GM21619 (cell line): ENCODE results near the gene SYT8.
"Not testable (repeated sequence)": the region's sequence is repeated elsewhere in the genome, so short reads cannot be mapped to it uniquely, and the experiment has no call there.

ENCODE experiments used
- ATAC-seq: cut with Tn5 transposase; IDR thresholded peaks from one replicate; pipeline ENCODE4 v1.9.1; 2021; ENCODE audit not compliant: unreplicated experiment

SYT8 gene

DNA sequence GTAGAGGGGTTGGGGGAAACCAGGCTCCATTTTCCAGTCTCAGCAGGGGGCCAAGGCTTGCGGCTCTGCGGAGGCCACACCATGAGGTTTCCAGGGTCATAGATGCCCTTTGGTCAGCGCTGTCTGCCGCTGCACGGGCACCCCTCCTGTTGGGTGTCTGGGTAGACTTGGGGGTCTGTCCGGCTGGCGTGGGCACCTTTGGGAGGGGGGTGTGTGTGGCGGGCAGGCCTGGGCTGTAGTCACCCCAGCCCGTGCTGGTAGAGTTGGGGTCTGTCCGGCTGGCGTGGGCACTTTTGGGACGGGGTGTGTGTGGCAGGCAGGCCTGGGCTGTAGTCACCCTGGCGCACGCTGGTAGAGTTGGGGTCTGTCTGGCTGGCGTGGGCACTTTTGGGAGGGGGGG, 36.7 kb downstream of the SYT8 start:
- no peak for ATAC-seq

DNA sequence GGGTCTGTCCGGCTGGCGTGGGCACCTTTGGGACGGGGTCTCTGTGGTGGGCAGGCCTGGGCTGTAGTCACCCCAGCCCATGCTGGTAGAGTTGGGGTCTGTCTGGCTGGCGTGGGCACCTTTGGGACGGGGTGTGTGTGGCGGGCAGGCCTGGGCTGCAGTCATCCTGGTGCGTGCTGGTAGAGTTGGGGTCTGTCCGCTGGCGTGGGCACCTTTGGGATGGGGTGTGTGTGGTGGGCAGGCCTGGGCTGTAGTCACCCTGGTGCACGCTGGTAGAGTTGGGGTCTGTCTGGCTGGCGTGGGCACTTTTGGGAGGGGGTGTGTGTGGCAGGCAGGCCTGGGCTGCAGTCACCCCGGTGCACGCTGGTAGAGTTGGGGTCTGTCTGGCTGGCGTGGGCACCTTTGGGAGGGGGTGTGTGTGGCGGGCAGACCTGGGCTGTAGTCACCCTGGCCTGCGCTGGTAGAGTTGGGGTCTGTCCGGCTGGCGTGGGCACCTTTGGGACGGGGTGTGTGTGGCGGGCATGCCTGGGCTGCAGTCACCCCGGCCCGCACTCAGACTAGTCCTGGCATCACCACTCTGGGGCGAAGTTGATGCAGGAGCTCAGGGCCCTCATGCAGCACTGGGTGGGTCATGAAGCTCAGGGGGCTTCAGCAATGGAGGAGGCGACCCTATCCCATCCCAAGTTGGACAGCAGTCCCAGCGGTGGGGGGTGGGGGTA, 37.6 kb downstream of the SYT8 start:
- ATAC-seq = no peak

DNA sequence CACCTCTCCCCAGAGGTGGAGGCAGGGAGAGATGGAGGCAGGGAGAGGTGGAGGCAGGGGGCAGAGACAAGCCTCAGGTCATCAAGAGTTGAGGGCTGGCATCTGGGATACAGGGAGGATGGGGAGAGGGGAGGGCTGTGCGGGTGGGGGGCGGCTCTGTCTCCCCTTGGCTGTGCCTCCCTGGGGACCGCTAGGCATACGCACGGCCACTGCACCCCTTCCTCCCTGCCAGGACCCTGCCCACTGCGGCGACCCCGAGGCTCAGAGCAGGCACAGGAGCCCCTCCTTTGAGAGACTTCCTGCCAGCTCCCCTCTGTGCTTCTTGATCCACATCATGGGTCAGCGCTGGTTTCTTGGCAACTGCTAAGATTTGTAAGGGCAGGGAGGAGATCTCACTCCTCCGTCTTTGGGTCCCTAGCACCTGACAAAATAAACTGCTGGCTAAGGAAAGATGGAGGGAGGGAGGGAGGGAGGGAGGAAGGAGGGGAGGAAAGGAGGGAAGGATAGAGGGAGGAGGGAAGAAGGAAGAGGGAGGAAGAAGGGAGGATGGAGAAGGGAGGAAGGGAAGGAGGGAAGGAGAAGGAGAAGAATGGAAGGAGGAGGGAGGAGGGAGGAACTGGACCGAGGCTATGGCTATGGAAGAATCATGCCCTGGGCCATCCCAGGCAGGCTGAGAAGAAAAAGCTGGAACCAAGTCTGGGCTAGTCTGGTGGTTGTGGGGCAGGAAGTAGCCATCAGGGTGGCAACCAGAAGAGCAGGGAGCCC, 38.4 kb downstream of the SYT8 start:
- no peak for ATAC-seq

DNA sequence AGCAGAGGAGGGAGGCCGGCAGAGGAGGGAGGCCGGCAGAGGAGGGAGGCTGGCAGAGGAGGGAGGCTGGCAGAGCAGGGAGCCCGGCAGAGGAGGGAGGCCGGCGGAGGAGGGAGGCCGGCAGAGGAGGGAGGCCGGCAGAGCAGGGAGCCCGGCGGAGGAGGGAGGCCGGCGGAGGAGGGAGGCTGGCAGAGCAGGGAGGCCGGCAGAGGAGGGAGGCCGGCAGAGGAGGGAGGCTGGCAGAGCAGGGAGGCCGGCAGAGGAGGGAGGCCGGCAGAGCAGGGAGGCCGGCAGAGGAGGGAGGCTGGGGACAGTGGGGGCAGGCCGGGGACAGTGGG, 39.0 kb downstream of the SYT8 start:
- ATAC-seq = not testable (repeated sequence)

DNA sequence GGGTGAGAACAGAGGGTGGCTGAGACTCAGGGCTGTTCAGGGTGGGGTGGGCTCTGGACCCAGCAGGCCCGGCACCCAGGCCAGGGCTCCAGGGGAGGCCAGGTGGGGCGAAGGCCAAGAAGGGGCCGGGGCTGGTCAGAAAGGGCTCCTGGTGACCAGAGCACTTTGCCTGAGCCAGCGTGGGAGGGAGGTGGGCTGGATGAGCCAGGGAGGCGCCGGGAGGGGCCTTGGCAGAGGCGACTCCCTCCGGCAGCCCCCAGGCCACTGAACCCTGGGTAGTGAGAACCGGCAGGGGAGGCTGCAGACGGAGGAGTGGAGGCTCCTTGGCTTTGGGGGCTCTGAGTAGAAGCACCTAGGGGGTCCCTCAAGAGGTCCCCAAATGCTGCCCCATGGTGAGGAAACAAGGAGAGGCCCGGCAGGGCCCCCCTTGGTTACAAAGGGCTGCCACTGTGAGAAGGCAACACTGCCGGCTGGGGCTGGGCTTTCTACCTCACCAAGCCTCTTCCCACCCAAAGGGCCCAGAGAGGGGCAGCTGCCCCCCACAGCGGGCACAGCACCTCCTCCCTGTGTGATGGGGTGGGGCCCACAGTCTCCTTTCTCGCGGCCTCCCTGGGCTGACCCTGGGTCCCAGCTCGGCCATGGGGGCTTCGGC, 39.8 kb downstream of the SYT8 start:
- ATAC-seq = not testable (repeated sequence)

DNA sequence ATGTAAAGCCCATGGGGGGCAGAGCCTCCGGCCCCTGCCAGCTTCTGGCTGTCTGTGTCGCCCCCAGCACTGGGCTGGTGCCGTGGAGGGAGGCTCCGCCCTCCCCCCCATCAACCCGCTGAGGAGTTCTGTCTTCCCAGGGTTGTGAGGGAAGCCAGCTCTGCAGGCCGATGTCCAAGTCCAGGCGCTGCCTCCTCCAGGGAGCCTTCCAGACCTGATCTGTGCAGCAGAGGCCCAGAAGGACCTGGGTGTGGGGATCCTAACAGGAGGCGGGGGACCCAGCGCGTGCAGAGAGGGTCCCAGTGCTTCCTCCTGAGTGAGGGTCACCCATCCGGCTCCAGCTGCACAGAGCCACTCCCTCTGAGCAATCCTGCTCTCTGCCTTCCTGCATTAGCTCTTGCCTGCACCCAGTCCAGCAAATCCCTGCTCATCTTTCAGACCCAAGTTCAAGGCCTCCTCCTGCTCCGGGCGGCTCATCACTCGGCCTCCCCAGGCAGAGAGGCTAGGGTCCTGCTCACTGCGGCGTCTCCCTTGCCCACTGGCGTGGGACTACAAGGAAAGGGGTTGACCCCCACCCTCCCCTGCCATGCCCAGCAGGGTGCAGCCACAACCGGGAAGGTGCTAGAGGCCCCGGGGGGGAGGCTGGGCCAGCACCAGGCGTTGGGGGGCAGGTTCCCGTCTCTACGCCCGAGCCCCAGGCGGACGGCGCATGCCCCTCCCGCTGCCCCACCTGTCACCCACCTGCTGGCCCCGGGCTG, 40.5 kb downstream of the SYT8 start:
- no peak for ATAC-seq

DNA sequence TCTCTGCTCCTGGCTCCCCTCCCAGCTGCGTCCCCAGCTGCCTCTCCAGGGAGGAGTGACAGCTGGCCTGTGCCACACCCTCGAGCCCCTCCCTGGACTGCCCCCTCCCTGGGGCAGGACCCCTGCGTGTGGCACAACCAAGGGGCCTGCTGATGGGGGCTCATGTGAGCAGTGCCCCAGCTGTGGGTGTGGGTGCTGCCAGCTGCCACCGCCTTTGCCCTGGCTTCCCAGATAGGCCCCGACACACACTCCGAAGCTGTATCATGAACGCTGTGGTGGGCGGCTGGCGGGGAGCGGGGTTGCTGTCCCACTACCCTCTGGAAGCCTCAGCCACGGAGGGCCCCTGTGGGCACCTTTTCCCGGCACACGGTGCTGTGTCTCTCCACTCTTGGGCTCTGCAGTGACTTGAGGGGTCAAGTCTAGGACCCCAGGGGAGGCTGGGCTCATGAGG, 41.1 kb downstream of the SYT8 start:
- not testable (repeated sequence) for ATAC-seq

DNA sequence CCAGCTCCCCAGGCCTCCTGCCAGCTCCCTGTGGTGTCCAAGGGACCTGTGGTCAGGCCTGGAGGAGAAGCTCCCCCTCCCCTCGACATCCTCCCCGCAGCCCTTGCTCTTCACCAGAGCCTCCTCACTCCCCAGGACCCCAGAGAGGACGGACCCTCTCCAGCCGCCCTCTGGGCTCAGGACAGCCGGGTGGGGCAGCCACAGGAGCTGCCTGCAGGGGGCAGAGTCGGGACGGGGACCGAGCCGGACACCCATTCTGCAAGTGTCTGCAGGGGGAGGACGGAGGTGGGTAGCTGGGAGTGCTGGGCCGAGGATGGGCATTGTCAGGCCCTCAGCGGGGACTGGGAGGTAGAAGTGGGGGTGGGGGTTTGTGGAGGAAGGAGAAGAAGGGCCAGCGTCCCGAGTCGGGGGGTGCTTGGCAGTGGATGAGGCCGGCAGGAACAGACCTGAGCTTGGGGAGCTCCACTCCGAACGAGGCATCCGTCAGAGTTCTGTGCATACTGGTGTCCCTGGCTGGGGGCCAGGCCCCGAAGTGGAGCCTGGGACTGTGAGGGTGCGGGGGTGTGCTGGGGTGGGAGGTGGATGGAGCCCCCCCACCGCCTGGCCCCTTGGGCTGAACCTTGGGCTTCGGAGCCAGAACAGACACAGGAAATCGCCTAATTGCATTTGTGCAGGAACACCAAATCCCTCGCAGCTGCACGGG, 41.7 kb downstream of the SYT8 start:
- ATAC-seq = no peak

DNA sequence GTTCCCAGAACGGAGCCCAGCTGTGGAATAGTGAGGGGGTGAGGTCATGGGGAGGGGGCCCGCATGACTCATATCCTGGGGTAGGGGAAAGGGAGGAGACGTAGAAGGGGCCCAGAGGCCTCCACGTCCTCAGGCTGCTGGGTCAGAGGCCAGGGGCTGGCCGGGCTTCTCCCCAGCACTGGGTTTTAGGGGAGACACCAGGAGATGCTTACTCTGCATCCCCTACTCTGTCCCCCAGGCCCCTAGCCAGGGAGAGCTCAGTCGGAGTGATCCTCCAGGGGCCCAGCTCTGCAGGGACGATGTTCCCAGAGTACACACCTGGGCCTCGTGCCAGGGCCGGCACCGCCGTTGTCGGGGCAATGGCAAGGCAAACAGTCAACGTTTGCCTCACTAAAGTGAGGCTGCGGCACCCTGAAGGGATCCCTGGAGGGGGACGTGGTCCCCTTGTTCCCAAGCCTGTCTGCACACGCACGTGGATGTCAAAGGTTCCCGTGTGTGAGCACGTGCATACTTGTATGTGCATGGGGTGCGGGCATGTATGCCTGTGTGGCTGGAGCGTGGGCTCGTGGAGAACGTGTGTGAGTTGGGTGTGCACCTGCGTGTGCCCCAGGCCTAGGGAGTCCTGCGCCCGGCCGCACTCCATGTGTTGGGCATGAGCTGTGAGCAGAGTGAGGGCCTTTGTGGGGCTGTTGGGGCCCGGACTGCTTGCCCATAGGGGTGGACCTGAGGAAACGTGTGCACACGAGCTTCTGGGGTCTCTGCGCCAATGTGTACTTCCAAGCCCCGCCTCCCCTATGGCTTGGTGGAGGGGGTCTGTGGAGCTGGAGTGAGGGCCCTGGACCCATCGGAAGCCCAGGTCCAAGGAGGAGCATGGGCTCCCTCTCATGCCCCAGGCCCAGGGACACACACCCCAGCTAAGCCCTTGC, 42.7 kb downstream of the SYT8 start:
- ATAC-seq = no peak

DNA sequence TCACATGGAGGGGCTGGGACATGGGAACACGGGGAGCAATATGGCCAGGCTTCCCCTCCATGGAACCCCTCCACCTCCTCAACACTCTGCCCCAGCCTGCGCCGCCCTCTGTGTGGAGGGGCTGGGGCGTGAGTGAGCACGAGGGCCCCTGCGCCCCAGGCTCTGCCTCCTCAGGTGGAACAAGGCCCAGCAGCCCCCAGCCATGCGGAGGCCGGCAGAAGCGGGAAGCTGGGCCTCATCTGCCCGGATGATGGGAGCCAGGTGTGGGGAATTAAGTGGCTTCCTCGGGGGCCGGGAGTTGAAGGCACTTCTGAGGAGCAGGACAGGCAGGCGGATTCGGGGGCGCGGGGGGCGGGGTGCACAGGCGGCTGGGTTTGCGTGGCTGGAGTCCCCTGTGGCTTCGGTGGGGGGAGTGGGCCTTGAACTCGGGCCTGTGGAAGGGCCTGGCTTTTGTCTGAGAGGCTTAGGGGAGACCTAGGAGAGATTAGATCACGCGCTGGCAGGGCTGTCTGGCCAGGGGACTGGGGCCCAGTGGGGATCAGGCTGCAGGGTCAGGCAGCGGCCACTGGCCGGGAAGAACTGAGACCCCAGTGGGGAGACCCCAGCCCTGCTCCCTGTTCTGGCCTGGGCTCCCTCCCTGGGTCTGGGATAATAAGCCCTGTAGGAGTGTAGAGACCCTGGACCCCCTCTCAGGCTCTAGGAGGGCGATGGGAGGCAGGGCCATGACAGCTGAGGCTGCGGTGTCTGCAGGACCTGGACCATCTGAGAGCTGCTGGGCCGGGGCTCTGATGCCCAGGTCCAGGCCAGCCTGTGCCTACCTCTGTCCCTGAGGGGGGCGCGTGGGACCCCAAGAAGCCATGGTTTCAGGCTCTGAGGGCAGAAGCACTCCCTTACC, 43.6 kb downstream of the SYT8 start:
- no peak for ATAC-seq

DNA sequence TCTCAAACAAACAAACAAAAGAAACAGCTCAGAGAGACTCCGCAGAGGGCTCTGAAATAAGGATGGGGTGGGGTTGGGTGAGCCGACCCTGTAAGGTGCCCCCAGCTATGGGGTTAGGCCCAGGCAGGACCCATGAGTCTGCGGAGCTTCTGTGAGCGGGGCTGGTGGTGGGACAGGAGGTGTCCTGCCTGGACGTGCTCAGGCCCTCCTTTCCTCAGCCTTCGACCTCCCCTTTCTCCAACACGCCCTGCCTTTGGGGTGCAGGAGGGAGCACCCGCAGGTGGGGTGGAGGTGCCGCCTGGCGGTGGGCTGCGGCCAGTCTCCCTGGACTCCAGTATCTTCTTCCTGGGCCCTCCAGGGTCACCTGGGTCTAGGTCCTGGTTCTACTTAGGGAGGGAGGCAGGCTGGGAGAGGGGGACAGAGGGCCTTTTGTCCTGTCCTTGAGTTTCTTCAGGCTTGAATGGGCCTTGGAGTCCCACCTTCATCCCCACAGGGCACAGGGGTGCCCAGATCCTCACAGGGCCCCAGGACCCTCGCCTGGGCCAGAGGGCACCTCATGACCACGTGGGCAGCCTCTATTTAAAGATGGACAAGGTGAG, 44.7 kb downstream of the SYT8 start:
- ATAC-seq = no peak

DNA sequence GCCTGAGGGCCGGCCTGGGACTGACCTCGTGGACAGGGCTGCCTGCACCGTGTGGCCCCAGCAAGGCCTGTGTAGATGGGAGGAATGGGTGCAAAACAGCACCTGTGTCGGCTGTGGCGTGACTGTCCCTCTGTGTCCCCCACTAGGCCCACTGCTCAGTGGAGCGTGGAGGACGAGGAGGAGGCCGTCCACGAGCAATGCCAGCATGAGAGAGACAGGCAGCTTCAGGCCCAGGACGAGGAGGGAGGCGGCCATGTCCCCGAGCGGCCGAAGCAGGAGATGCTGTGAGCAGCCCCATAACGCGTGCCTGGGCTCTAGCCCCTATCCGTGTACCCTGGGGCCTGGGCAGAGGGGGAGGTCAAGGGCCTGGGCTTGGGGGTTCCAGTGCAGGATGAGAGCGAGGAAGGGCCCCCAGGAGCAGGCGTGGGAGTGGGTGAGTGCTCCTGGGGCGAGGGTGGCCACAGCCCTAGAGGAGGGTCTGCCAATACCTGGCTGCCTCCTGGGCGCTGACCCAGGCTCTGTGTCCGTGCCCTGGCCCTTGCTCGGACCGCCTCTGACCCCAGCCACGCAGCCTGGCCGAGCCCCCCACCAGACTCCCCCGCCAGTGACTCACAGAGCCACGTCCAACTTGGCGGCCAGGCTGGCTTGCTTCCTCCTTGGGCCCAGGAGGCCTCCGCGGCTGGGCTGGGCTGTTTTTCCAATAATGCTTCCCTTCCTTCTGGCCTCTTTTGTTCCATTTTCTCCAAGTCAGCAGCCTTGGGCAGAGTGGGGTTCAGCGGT, 45.3 kb downstream of the SYT8 start:
- no peak for ATAC-seq

DNA sequence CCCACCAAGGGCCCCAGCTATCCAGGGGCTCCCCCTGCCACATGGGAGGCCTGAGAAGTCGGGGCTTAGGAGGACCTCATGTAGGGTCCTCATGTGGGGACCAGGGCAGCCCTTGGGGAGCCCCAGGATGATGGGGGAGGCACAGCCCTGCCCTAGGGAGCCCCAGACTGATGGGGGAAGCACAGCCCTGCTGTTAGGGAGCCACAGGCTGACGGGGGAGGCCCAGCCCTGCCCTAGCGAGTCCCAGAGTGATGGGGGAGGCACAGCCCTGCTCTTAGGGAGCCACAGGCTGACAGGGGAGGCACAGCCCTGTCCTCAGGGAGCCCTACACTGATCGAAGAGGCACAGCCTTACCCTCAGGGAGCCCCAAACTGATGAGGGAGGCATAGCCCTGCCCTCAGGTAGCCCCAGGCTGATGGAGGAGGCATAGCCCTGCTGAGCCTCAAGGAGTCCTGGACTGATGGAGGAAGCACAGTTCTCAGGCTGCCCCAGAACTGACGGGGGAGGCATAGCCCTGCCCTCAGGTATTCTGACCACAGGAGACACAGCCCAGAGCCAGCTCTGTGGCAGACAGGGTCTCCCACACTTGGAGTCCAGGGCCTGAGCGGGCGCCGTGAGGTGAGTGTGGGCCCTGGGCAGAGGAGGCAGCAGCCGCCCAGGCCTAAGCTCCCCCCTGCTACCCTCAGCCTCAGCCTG, 46.1 kb downstream of the SYT8 start:
- no peak for ATAC-seq

DNA sequence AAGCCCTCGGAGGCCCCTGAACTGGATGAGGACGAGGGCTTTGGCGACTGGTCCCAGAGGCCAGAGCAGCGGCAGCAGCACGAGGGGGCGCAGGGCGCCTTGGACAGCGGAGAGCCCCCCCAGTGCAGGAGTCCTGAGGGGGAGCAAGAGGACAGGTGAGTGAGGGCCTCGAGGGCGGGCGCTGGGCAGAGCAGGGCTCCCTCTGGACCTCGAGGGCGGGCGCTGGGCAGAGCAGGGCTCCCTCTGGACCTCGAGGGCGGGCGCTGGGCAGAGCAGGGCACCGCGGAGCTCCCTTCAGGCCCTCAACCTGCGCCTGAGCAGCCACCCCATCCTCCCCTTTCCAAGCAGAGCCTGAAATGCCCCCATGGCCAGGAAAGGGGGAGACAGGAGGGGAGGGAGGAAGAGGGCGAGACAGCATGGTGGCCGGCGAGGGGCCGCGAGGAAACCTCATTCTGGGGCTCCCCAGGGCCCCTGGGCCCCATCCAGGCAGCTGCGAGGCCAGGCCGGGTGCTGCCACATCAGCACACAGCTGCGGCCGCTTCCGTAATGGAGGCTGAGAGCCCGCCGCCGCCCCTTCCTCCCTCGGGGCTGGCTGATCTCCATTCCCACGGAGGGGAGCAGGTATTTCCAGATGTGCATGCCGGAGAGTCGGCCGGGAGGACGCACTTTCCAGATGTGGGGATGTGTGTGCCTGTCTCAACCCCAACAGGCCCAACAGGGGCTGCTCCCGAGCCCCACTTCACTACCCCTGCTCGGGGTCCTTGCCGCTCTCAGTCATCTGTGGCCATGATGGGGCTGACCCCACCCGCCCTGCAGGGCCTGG, 46.9 kb downstream of the SYT8 start:
- ATAC-seq = no peak

DNA sequence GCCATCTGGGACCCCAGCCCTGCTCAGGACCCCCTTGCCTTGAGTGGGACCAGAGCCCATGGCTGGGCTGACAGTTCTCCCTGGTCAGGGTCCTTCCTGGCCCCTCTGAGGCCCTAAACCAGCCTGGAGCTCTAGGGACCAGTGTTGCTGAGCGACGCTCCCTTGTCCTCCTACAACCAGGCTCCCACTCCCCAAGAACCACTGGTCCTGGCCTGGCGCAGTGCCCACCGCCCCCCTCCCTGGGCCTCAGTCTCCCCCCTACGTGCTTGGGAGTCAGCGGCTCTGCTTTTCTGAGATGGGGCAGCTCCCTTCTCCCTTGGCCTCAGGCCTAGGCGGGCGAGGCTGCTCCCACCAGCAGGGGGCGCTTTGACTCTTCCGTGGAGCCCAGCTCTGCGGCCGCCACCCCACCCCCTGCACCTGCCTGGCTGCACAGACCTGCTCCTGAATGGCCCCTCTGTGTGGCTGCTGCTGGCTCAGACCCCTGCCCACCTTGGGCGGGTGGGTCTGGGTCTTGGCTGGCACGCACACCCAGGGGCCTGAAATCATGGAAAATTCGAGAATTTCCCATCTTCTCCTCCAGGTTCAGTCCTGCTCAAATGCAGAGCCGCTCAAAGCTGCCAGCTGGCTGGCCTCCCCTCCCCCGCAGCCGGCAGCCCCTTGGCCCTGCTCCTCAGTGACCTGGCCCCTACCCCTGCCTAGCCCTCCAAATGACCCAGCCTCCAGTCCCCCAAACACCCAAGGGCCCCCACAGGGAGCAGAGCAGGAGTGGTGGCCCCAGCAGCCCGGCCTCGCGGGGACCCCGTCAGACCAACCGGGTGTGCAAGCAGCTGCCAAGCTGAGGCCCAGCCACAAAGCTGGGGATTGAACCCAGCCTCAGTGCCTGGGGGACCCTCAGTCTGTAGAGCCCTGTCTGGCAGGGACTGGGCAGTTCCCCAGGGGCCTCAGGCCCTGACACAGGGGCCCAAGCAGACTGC, 47.8 kb downstream of the SYT8 start:
- ATAC-seq = no peak
